GM19239 (cell line): ENCODE data around the gene S1PR1.
A peak's percentile ranks its signal among the peaks of the same experiment; 100 is the strongest.

ENCODE experiments used
- DNase-seq: peaks from one replicate; pipeline ENCODE4 v3.0.0; 2011; ENCODE audit warnings: low spot score; ENCODE audit not compliant: insufficient read length
- FAIRE-seq: peaks from 2 replicates; lab custom pipeline; 2011; peaks lifted over from hg19 to GRCh38; lab: Jason Lieb, UNC

Gene S1PR1

DNA sequence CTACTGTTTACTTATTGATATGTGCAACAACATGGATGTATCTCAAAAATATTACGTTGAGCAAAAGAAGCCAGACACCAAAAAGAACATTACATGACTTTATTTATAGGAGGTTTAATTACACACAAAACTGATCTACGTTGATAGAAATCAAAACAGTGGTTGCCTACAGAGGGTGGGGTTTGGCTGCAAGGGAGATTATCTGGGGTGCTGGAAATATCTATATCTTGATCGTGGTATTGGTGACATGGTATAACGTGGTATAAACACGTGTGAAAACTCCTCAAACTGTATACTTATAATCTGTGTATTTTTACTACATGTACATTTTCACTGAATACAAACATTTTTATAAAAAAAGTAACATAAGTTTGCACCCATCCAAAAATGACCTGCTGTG is 38.9 kb downstream of the S1PR1 start:
- peak; percentile 14 for FAIRE-seq
- no peak for DNase-seq

- FAIRE-seq = no peak
- DNase-seq = no peak
Measured at GRCh38 chr1:101276818-101277217, 40.0 kb downstream of the S1PR1 start.

DNA sequence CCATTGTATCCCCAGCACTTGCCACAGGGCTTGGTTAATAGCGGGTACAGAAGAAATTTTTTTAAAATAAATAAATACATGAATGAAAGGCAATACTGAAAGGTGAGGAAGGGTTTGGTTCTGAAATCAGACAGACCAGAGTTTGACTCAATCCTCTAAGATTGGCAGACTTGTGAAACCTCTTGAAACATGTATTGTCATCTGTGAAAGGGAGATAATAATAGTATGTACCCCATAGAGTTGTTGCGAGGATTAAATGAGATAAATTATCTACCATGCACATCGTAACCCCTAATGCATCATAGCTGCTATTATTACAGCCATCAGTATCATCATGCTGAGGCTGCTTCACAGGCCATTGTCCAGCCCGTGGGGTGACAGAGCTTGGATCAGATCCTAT is 41.4 kb downstream of the S1PR1 start:
- DNase-seq = no peak
- no peak for FAIRE-seq

DNA sequence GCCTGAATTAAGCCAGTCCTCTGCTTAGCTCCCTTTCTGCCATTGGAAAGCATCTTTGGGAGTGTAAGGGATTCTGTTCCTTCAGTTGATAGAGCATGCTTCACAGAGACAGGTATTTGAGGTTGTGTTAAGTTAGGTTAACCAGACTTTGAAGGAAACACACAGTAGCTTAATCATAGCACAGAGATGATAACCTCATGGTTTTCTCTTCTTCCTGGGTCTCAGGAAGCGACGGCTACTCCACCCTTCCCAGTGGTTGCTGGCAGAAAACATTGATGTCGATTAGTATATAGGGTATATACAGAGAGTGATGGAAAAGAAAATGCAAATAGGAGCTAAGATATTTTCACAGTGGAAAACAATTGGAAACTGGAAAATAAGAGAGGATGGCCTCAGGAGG is 42.0 kb downstream of the S1PR1 start:
- FAIRE-seq = no peak
- no peak for DNase-seq

DNA sequence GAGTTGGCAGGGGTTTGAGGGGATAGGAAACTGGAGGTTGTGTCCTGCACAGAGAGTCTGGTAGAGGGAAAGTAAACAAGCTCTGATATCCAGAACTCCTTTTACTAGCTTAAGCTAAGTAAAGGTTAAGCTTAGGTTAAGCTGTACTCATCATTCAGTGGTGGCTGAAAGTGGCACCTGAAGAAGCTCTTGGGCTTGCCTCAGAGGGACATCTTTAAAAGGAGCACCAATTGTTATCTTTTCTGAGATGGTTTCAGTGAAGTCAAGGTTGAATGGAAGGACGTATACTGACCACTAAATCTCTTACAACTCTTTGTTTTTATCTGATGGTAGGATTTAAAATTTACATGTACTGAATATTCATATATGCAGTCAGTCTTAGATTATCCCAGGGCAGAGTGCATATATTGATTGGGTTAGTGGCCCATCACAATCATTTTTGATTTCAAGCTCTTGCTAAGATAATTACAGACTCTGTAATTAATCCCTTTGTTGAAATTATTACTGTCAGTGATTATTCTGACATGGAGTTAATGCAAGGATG is 43.3 kb downstream of the S1PR1 start:
- FAIRE-seq (no peak), DNase-seq (no peak)

GRCh38 chr1:101280942-101281654 is 44.3 kb downstream of the S1PR1 start:
- DNase-seq (no peak), FAIRE-seq (no peak)

GRCh38 chr1:101281751-101282150 is 44.9 kb downstream of the S1PR1 start:
- DNase-seq = no peak
- FAIRE-seq = no peak

- DNase-seq (no peak), FAIRE-seq (no peak)
Measured at GRCh38 chr1:101282314-101283038, 45.7 kb downstream of the S1PR1 start.

GRCh38 chr1:101283443-101283842 is 46.6 kb downstream of the S1PR1 start:
- no peak for FAIRE-seq
- no peak for DNase-seq

GRCh38 chr1:101284021-101284420 is 47.2 kb downstream of the S1PR1 start:
- FAIRE-seq = no peak
- DNase-seq = no peak

DNA sequence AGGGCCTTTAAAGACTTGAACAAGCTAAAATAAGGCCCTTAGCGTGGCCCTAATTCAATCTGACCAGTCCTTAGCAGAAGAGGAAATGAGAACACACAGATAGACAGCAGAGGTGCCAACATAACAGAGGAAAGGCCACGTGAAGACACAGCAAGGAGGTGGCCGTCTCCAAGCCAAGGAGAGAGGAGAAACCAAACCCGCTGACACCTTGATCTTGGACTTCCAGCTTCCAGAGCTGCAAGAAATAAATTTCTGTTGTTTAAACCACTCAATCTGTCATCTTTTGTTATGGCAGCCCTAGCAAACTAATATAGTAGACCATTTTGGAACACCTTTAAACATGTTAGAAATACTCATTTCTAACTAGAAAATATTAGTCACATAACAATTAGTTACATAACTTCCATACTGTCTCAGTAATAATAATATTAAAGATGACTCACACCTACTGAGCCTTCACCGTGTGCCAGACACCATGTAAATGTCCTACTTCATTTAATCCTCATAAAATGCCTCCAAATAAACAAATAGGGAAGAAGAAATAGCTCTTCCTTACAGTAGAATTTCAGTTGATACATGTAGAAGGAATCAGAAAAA is 47.9 kb downstream of the S1PR1 start:
- DNase-seq (no peak), FAIRE-seq (no peak)

- no peak for DNase-seq
- no peak for FAIRE-seq
Measured at GRCh38 chr1:101285922-101286570, 49.2 kb downstream of the S1PR1 start.

GRCh38 chr1:101288491-101288944 is 51.7 kb downstream of the S1PR1 start:
- peak; percentile 97 for FAIRE-seq

GRCh38 chr1:101290119-101290921 is 53.5 kb downstream of the S1PR1 start:
- no peak for FAIRE-seq
- DNase-seq = no peak

More at GRCh38 chr1:101288491-101288944, 51.7 kb downstream of the S1PR1 start:
- peak; percentile 36 for DNase-seq
